SK-N-SH treated with all-trans-retinoic acid at 6 μM for 48 hours (cell line): ENCODE data around the gene CPSF4.

ENCODE experiments used
- ATAC-seq: fragments of 200-7000 bp; cut with Tn5 transposase; 3 replicates; pipeline ENCODE4 v1.9.1; 2020; ENCODE audit warnings: mild to moderate bottlenecking, moderate library complexity
- ARNTL ChIP-seq: fragments of 450-650 bp; formaldehyde crosslinking; IDR thresholded peaks from 2 replicates; pipeline ENCODE4 v1.5.0; 2020; ENCODE audit warnings: low read depth, mild to moderate bottlenecking, moderate library complexity, borderline replicate concordance
- BACH2 ChIP-seq: fragments of 250-450 bp; sonication (Bioruptor Pico); IDR thresholded peaks from 2 replicates; pipeline ENCODE4 v1.9.0; 2021; ENCODE audit warnings: mild to moderate bottlenecking, borderline replicate concordance
- CSDC2 ChIP-seq: fragments of 250-450 bp; sonication (Bioruptor Pico); IDR thresholded peaks from 2 replicates; pipeline ENCODE4 v1.5.0; 2020; ENCODE audit warnings: mild to moderate bottlenecking, moderate library complexity
- CSRNP3 ChIP-seq: fragments of 250-450 bp; sonication (Bioruptor Pico); IDR thresholded peaks from 2 replicates; pipeline ENCODE4 v1.5.1; 2021; ENCODE audit warnings: mild to moderate bottlenecking, moderate library complexity
- GLIS3 ChIP-seq: fragments of 250-450 bp; sonication (Bioruptor Pico); IDR thresholded peaks from 2 replicates; pipeline ENCODE4 v1.5.0; 2020; ENCODE audit warnings: mild to moderate bottlenecking, moderate library complexity
- ISL1 ChIP-seq: fragments of 250-450 bp; sonication (Bioruptor Pico); IDR thresholded peaks from 2 replicates; pipeline ENCODE4 v2.1.2; 2022; ENCODE audit warnings: mild to moderate bottlenecking, moderate library complexity
- PATZ1 ChIP-seq: fragments of 250-450 bp; sonication (Bioruptor Pico); IDR thresholded peaks from 2 replicates; pipeline ENCODE4 v1.8.0; 2020; ENCODE audit warnings: mild to moderate bottlenecking, moderate library complexity, borderline replicate concordance
- POU6F1 ChIP-seq: fragments of 250-450 bp; sonication (Bioruptor Pico); IDR thresholded peaks from 2 replicates; pipeline ENCODE4 v1.8.0; 2021; ENCODE audit warnings: low read depth, mild to moderate bottlenecking, moderate library complexity, borderline replicate concordance
- PPARA ChIP-seq: fragments of 250-450 bp; sonication (Bioruptor Pico); IDR thresholded peaks from 2 replicates; pipeline ENCODE4 v1.5.0; 2020; ENCODE audit warnings: mild to moderate bottlenecking, borderline replicate concordance
- RARB ChIP-seq: fragments of 250-450 bp; sonication (Bioruptor Pico); IDR thresholded peaks from 2 replicates; pipeline ENCODE4 v1.8.0; 2021; ENCODE audit warnings: mild to moderate bottlenecking, moderate library complexity
- SNAI2 ChIP-seq: fragments of 250-450 bp; sonication (Bioruptor Pico); IDR thresholded peaks from 2 replicates; pipeline ENCODE4 v1.5.0; 2020; ENCODE audit warnings: mild to moderate bottlenecking, moderate library complexity
- TCF4 ChIP-seq: fragments of 250-450 bp; sonication (Bioruptor Pico); IDR thresholded peaks from 2 replicates; pipeline ENCODE4 v1.8.0; 2021; ENCODE audit warnings: mild to moderate bottlenecking, moderate library complexity, borderline replicate concordance
- TOX ChIP-seq: fragments of 250-450 bp; sonication (Bioruptor Pico); IDR thresholded peaks from 2 replicates; pipeline ENCODE4 v1.8.0; 2021; ENCODE audit warnings: mild to moderate bottlenecking, moderate library complexity, borderline replicate concordance
- TSHZ2 ChIP-seq: fragments of 250-450 bp; sonication (Bioruptor Pico); IDR thresholded peaks from 2 replicates; pipeline ENCODE4 v1.5.0; 2020; ENCODE audit warnings: mild to moderate bottlenecking, moderate library complexity
- ZFP30 ChIP-seq: fragments of 450-650 bp; formaldehyde crosslinking; IDR thresholded peaks from 2 replicates; pipeline ENCODE4 v1.5.0; 2022; ENCODE audit warnings: mild to moderate bottlenecking, moderate library complexity
- ZNF565 ChIP-seq: fragments of 450-650 bp; formaldehyde crosslinking; conservative IDR thresholded peaks from 2 replicates; pipeline ENCODE4 v1.5.0; 2020; ENCODE audit warnings: low read depth, mild to moderate bottlenecking, moderate library complexity
- ZNF70 ChIP-seq: fragments of 450-650 bp; formaldehyde crosslinking; IDR thresholded peaks from 2 replicates; pipeline ENCODE4 v1.5.0; 2020; ENCODE audit warnings: mild to moderate bottlenecking, moderate library complexity
- ZNF8 ChIP-seq: fragments of 450-650 bp; formaldehyde crosslinking; IDR thresholded peaks from 2 replicates; pipeline ENCODE4 v1.5.0; 2020; ENCODE audit warnings: mild to moderate bottlenecking, moderate library complexity
- TF ChIP-seq, protein P1 (sequence below): fragments of 250-450 bp; sonication (Bioruptor Pico); IDR thresholded peaks from 2 replicates; pipeline ENCODE4 v1.5.1; 2020; ENCODE audit warnings: low read depth, mild to moderate bottlenecking, moderate library complexity

Gene CPSF4

GRCh38 chr7:99433158-99433557 lies 5.6 kb upstream of the CPSF4 start:
- no peak for ATAC-seq
- TF ChIP-seq SNAI2 (no peak), PATZ1 (CRISPR knock-in tag) (no peak), ZNF70 (CRISPR knock-in tag) (no peak), CSRNP3 (CRISPR knock-in tag) (no peak)
- TF ChIP-seq, all 23 proteins: peak for 0

GRCh38 chr7:99437946-99438572 lies 684 bp upstream of the CPSF4 start:
- TF ChIP-seq PATZ1 (CRISPR knock-in tag): no peak
- TF ChIP-seq ARNTL: no peak
- TF ChIP-seq TCF4 (CRISPR knock-in tag): no peak
- no peak for TF ChIP-seq ZNF70 (CRISPR knock-in tag)
- no peak for TF ChIP-seq BACH2 (CRISPR knock-in tag)
- TF ChIP-seq, protein P1, sequence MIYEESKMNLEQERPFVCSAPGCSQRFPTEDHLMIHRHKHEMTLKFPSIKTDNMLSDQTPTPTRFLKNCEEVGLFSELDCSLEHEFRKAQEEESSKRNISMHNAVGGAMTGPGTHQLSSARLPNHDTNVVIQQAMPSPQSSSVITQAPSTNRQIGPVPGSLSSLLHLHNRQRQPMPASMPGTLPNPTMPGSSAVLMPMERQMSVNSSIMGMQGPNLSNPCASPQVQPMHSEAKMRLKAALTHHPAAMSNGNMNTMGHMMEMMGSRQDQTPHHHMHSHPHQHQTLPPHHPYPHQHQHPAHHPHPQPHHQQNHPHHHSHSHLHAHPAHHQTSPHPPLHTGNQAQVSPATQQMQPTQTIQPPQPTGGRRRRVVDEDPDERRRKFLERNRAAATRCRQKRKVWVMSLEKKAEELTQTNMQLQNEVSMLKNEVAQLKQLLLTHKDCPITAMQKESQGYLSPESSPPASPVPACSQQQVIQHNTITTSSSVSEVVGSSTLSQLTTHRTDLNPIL: no peak
- TF ChIP-seq SNAI2: no peak
- TF ChIP-seq TOX: no peak
- no peak for TF ChIP-seq GLIS3 (CRISPR knock-in tag)
- no peak for TF ChIP-seq ZFP30
- no peak for TF ChIP-seq ZNF565
- no peak for TF ChIP-seq CSRNP3 (CRISPR knock-in tag)
- TF ChIP-seq RARB (CRISPR knock-in tag): no peak
- TF ChIP-seq PPARA (CRISPR knock-in tag): no peak
- TF ChIP-seq ZNF8 (CRISPR knock-in tag): no peak
- no peak for TF ChIP-seq TSHZ2 (CRISPR knock-in tag)
- TF ChIP-seq POU6F1 (CRISPR knock-in tag): no peak
- no peak for TF ChIP-seq ISL1
- no peak for TF ChIP-seq CSDC2 (CRISPR knock-in tag)
- ATAC-seq: peak; percentile 41
